GM23338 (cell line): ENCODE measurements around the gene STAMBP. TPM values are rescaled to one million over a fixed set of nuclear protein-coding genes. Genes with fewer than 3 reads are reported as not detected.

ENCODE experiments used
- ATAC-seq: fragments of 200-7000 bp; cut with Tn5 transposase; 3 replicates; pipeline ENCODE4 v1.9.1; 2020
- DNase-seq: peaks from one replicate; pipeline ENCODE4 v3.0.0-alpha.2; 2015; ENCODE audit warnings: low spot score
- H2AFZ ChIP-seq: fragments of 200-600 bp; sonication (generic); 2 replicates; pipeline ENCODE4 v1.8.0; 2016; ENCODE audit warnings: antibody characterized with exemption, mild to moderate bottlenecking, moderate library complexity
- H3F3A ChIP-seq: fragments of 200-600 bp; sonication (generic); replicated peaks from 2 replicates; pipeline ENCODE4 v1.8.0; 2017; ENCODE audit warnings: antibody characterized with exemption, mixed run types, low read depth
- H3K27ac ChIP-seq: fragments of 200-600 bp; sonication (generic); 2 replicates; pipeline ENCODE4 v1.6.1; 2016; ENCODE audit warnings: low read depth
- H3K27me3 ChIP-seq: fragments of 200-600 bp; sonication (generic); 2 replicates; pipeline ENCODE4 v1.8.0; 2016; ENCODE audit warnings: mild to moderate bottlenecking, mixed run types, moderate library complexity; ENCODE audit not compliant: insufficient read depth
- H3K36me3 ChIP-seq: fragments of 200-600 bp; sonication (generic); 2 replicates; pipeline ENCODE4 v1.8.0; 2016; ENCODE audit warnings: mild to moderate bottlenecking; ENCODE audit not compliant: insufficient read depth
- H3K4me1 ChIP-seq: fragments of 200-600 bp; sonication (generic); 2 replicates; pipeline ENCODE4 v1.8.0; 2016; ENCODE audit warnings: mild to moderate bottlenecking, moderate library complexity; ENCODE audit not compliant: insufficient read depth
- H3K4me2 ChIP-seq: fragments of 200-600 bp; sonication (generic); 2 replicates; pipeline ENCODE4 v1.7.1; 2017; ENCODE audit warnings: mixed run types
- H3K4me3 ChIP-seq: fragments of 200-600 bp; sonication (generic); 2 replicates; pipeline ENCODE4 v1.6.1; 2016; ENCODE audit warnings: mixed run types
- H3K79me2 ChIP-seq: fragments of 200-600 bp; sonication (generic); replicated peaks from 2 replicates; pipeline ENCODE4 v1.8.0; 2017; ENCODE audit warnings: mild to moderate bottlenecking; ENCODE audit not compliant: insufficient read depth
- H3K9me2 ChIP-seq: fragments of 200-600 bp; sonication (generic); 2 replicates; pipeline ENCODE4 v1.8.0; 2017; ENCODE audit not compliant: insufficient read depth
- H4K20me1 ChIP-seq: fragments of 200-600 bp; sonication (generic); replicated peaks from 2 replicates; pipeline ENCODE4 v1.8.0; 2017; ENCODE audit warnings: mild to moderate bottlenecking; ENCODE audit not compliant: insufficient read depth
- H3K27ac Mint-ChIP-seq: 2 replicates; pipeline ENCODE4 v1.8.0; 2020; ENCODE audit warnings: inconsistent platforms, mild to moderate bottlenecking, moderate library complexity, mixed read lengths
- H3K27me3 Mint-ChIP-seq: 3 replicates; pipeline ENCODE4 v1.8.0; 2022; ENCODE audit warnings: low read depth, mild to moderate bottlenecking, moderate library complexity, mixed read lengths, inconsistent platforms; ENCODE audit not compliant: insufficient read depth, poor library complexity
- H3K36me3 Mint-ChIP-seq: 3 replicates; pipeline ENCODE4 v1.8.0; 2021; ENCODE audit warnings: low read depth, mild to moderate bottlenecking, inconsistent platforms, moderate library complexity, mixed read lengths
- H3K4me1 Mint-ChIP-seq: 3 replicates; pipeline ENCODE4 v1.8.0; 2020; ENCODE audit warnings: mild to moderate bottlenecking, inconsistent platforms, mixed read lengths
- H3K4me3 Mint-ChIP-seq: 3 replicates; pipeline ENCODE4 v1.8.0; 2021; ENCODE audit warnings: moderate library complexity, mild to moderate bottlenecking, inconsistent platforms, mixed read lengths
- H3K9me3 Mint-ChIP-seq: 3 replicates; pipeline ENCODE4 v1.8.0; 2020; ENCODE audit warnings: moderate library complexity, mild to moderate bottlenecking, inconsistent platforms, mixed read lengths
- CREB1 ChIP-seq: fragments of 250-450 bp; sonication (Bioruptor Pico); IDR thresholded peaks from 2 replicates; pipeline ENCODE4 v1.5.0; 2020; ENCODE audit warnings: low read depth, mild to moderate bottlenecking, moderate library complexity
- CTCF ChIP-seq, 2 experiments: fragments of 200-600 bp in 1 of 2; sonication (generic) in 1 of 2; conservative IDR thresholded peaks; 2 replicates each; pipeline versions ENCODE4 v1.5.1 to v1.6.1; 2016 to 2017; ENCODE audit warnings: antibody characterized with exemption in 2 of 2, low read depth in 2 of 2, mild to moderate bottlenecking in 2 of 2, moderate library complexity in 1 of 2
- EZH2 ChIP-seq: fragments of 200-600 bp; sonication (generic); IDR thresholded peaks from one replicate; pipeline ENCODE4 v1.8.0; 2017; ENCODE audit warnings: antibody characterized with exemption, mild to moderate bottlenecking, low read depth; ENCODE audit not compliant: unreplicated experiment
- EZH2phosphoT487 ChIP-seq: fragments of 200-600 bp; sonication (generic); IDR thresholded peaks from one replicate; pipeline ENCODE4 v1.8.1; 2018; ENCODE audit warnings: antibody characterized with exemption; ENCODE audit not compliant: unreplicated experiment
- JUNB ChIP-seq: IDR thresholded peaks from one replicate; pipeline ENCODE4 v1.6.1; 2016; ENCODE audit warnings: antibody characterized with exemption; ENCODE audit not compliant: unreplicated experiment
- NANOG ChIP-seq: IDR thresholded peaks from 2 replicates; pipeline ENCODE4 v1.6.1; 2016; ENCODE audit warnings: antibody characterized with exemption, borderline replicate concordance
- POLR2AphosphoS5 ChIP-seq: IDR thresholded peaks from 2 replicates; pipeline ENCODE4 v1.6.1; 2016; ENCODE audit warnings: antibody characterized with exemption, low read depth
- STAT1 ChIP-seq: IDR thresholded peaks from one replicate; pipeline ENCODE4 v1.6.1; 2016; ENCODE audit warnings: antibody characterized with exemption; ENCODE audit not compliant: unreplicated experiment
- ZNF331 ChIP-seq: fragments of 250-450 bp; sonication (Bioruptor Pico); IDR thresholded peaks from 2 replicates; pipeline ENCODE4 v1.5.0; 2020; ENCODE audit warnings: low read depth, mild to moderate bottlenecking, moderate library complexity
- ZNF462 ChIP-seq: fragments of 250-450 bp; sonication (Bioruptor Pico); IDR thresholded peaks from 2 replicates; pipeline ENCODE4 v1.5.0; 2020; ENCODE audit warnings: mild to moderate bottlenecking, moderate library complexity
- polyA plus RNA-seq: library from polyadenylated mRNA; unstranded; fragments of >200 nt; fragmentation: Nextera tagmentation; extraction: Ambion mirVana; gene quantifications from 2 replicates; pipeline ENCODE4 v1.2.1, GENCODE V29; 2016
- total RNA-seq: library from RNA; depleted of rRNA; stranded (reverse); fragments of >200 nt; shearing (Covaris generic); gene quantifications from 2 replicates; pipeline ENCODE4 v1.2.3, GENCODE V29; 2014
- TF ChIP-seq, protein P1 (sequence below): IDR thresholded peaks from 2 replicates; pipeline ENCODE4 v1.6.1; 2016; ENCODE audit warnings: antibody characterized with exemption

STAMBP gene
- total and polyA plus RNA-seq, 2 experiments from 2014 or later: 33.9 to 106 TPM

GRCh38 chr2:73892631-73893329 is 64.0 kb downstream of the STAMBP start, which contains the start of gene ACTG2:
Gene ACTG2, plus strand, starts transcription at chr2:73893008. Its CDS starts 8,304 bp downstream, at chr2:73901312.
- Histone ChIP-seq H3K4me1 (no peaks in the 10 kb centered on the region), H4K20me1 (no peaks in the 10 kb centered on the region), H3K4me3 (no peak within 1 kb of the TSS), H3K36me3 (no peaks in the 10 kb centered on the region), H3K27ac (no peak within 1 kb of the TSS), H3K27me3 (no peaks in the 10 kb centered on the region), H3K4me2 (no peak within 1 kb of the TSS), H2AFZ (peak within 1 kb of the TSS; percentile 89), H3K9me2 (no peaks in the 10 kb centered on the region), H3F3A (no peaks in the 10 kb centered on the region), H3K79me2 (no peaks in the 10 kb centered on the region)
- H3K4me3 Mint-ChIP-seq: no peak within 1 kb of the TSS
- H3K4me1 Mint-ChIP-seq: peaks cover 11% of the 10 kb centered on the region
- peaks cover 7% of the 10 kb centered on the region for H3K27me3 Mint-ChIP-seq
- H3K27ac Mint-ChIP-seq: no peak within 1 kb of the TSS
- no peaks in the 10 kb centered on the region for H3K36me3 Mint-ChIP-seq
- H3K9me3 Mint-ChIP-seq: no peaks in the 10 kb centered on the region
- DNase-seq (no peak), ATAC-seq (peak; percentile 51)
- TF ChIP-seq POLR2AphosphoS5: no peak
- TF ChIP-seq JUNB: no peak
- TF ChIP-seq EZH2phosphoT487: no peak
- TF ChIP-seq ZNF331 (CRISPR knock-in tag): no peak
- no peak for TF ChIP-seq EZH2
- TF ChIP-seq CREB1 (CRISPR knock-in tag): no peak
- TF ChIP-seq, protein P1, sequence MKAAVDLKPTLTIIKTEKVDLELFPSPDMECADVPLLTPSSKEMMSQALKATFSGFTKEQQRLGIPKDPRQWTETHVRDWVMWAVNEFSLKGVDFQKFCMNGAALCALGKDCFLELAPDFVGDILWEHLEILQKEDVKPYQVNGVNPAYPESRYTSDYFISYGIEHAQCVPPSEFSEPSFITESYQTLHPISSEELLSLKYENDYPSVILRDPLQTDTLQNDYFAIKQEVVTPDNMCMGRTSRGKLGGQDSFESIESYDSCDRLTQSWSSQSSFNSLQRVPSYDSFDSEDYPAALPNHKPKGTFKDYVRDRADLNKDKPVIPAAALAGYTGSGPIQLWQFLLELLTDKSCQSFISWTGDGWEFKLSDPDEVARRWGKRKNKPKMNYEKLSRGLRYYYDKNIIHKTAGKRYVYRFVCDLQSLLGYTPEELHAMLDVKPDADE: no peak
- TF ChIP-seq NANOG: no peak
- TF ChIP-seq ZNF462 (CRISPR knock-in tag): no peak
- TF ChIP-seq CTCF (conservative IDR thresholded peaks at IDR 0.05; ENCODE audit: low read depth in 2 of 2): no peak
- TF ChIP-seq STAT1: no peak
